IMR-90 (cell line): ENCODE measurements around the gene FTL. TPM values are rescaled to one million over a fixed set of nuclear protein-coding genes. Genes with fewer than 3 reads are reported as not detected.

Experiments used
- ATAC-seq: fragments of 200-7000 bp; cut with Tn5 transposase; 2 replicates; pipeline ENCODE4 v1.9.1; 2020; ENCODE audit warnings: low read depth, mild to moderate bottlenecking, moderate library complexity
- BruUV-seq: library from RNA; stranded (reverse); fragments of 400-500 nt; replicated peaks from 2 replicates; lab custom pipeline; 2021; lab: Mats Ljungman, UMichigan
- CTCF ChIA-PET: fragments of 300-600 bp; formaldehyde crosslinking; extraction: SDS; loops from one replicate; lab custom pipeline; 2021; ENCODE audit warnings: antibody characterized with exemption; lab: Yijun Ruan, JAX
- POLR2A ChIA-PET: fragments of 300-600 bp; sonication (Branson Sonifier 250); formaldehyde crosslinking; loops from one replicate; lab custom pipeline; 2022; ENCODE audit warnings: antibody characterized with exemption; ENCODE audit not compliant: unreplicated experiment; lab: Charles Lee
- DNase-seq: peaks from one replicate; pipeline ENCODE4 v3.0.0; 2013
- H2AFZ ChIP-seq: replicated peaks from 2 replicates; pipeline ENCODE3; 2013; ENCODE audit warnings: low read length, mild to moderate bottlenecking; ENCODE audit not compliant: poor library complexity
- H2AK5ac ChIP-seq: 2 replicates; pipeline ENCODE4 v1.6.1; 2013; ENCODE audit warnings: low read depth, low read length, inconsistent platforms
- H2AK9ac ChIP-seq: replicated peaks from 2 replicates; pipeline ENCODE3; 2013; ENCODE audit warnings: mild to moderate bottlenecking, low read depth, low read length, moderate library complexity; ENCODE audit not compliant: poor library complexity
- H2BK120ac ChIP-seq: 2 replicates; pipeline ENCODE4 v1.6.1; 2013; ENCODE audit warnings: low read depth, low read length, inconsistent platforms
- H2BK15ac ChIP-seq: 3 replicates; pipeline ENCODE4 v1.6.1; 2013; ENCODE audit warnings: low read depth, low read length, inconsistent platforms
- H2BK20ac ChIP-seq: 2 replicates; pipeline ENCODE4 v1.6.1; 2013; ENCODE audit warnings: low read depth, mild to moderate bottlenecking, inconsistent platforms, low read length, moderate library complexity
- H2BK5ac ChIP-seq: 2 replicates; pipeline ENCODE4 v1.6.1; 2013; ENCODE audit warnings: mild to moderate bottlenecking, low read depth, low read length, inconsistent platforms; ENCODE audit not compliant: poor library complexity, severe bottlenecking
- H3K14ac ChIP-seq: replicated peaks from 2 replicates; pipeline ENCODE4 v1.6.1; 2013; ENCODE audit warnings: low read depth, low read length, inconsistent platforms
- H3K18ac ChIP-seq: 2 replicates; pipeline ENCODE4 v1.6.1; 2013; ENCODE audit warnings: low read depth, low read length, control low read depth
- H3K23ac ChIP-seq: 2 replicates; pipeline ENCODE4 v1.6.1; 2013; ENCODE audit warnings: low read depth, low read length, inconsistent platforms
- H3K27ac ChIP-seq: 2 replicates; pipeline ENCODE4 v1.5.1; 2013; ENCODE audit warnings: mild to moderate bottlenecking, control low read depth, low read length; ENCODE audit not compliant: insufficient read depth
- H3K27me3 ChIP-seq: 2 replicates; pipeline ENCODE4 v1.6.1; 2013; ENCODE audit warnings: low read length; ENCODE audit not compliant: control insufficient read depth, insufficient read depth
- H3K36me3 ChIP-seq: 2 replicates; pipeline ENCODE4 v1.6.1; 2013; ENCODE audit warnings: low read length, mixed read lengths; ENCODE audit not compliant: control insufficient read depth, insufficient read depth
- H3K4ac ChIP-seq: 2 replicates; pipeline ENCODE4 v1.6.1; 2013; ENCODE audit warnings: low read depth, low read length, inconsistent platforms
- H3K4me1 ChIP-seq: 2 replicates; pipeline ENCODE4 v1.6.1; 2013; ENCODE audit warnings: low read length, mixed read lengths; ENCODE audit not compliant: control insufficient read depth, insufficient read depth
- H3K4me2 ChIP-seq: 2 replicates; pipeline ENCODE4 v1.6.1; 2013; ENCODE audit warnings: low read depth, mild to moderate bottlenecking, control low read depth, low read length, moderate library complexity
- H3K4me3 ChIP-seq: 2 replicates; pipeline ENCODE4 v1.5.1; 2013; ENCODE audit warnings: low read depth, mild to moderate bottlenecking, control low read depth, low read length, moderate library complexity; ENCODE audit not compliant: insufficient read depth
- H3K56ac ChIP-seq: 2 replicates; pipeline ENCODE4 v1.6.1; 2013; ENCODE audit warnings: low read length, inconsistent platforms; ENCODE audit not compliant: insufficient read depth; ENCODE audit errors: extremely low read depth
- H3K79me1 ChIP-seq, 2 experiments: 2 replicates each; pipeline ENCODE4 v1.6.1; 2013; ENCODE audit warnings: low read length in 2 of 2, inconsistent platforms in 1 of 2, low read depth in 1 of 2
- H3K9ac ChIP-seq: 2 replicates; pipeline ENCODE4 v1.6.1; 2013; ENCODE audit warnings: low read depth, low read length, control low read depth
- H3K9me1 ChIP-seq: 2 replicates; pipeline ENCODE4 v1.6.1; 2013; ENCODE audit warnings: low read length, inconsistent platforms; ENCODE audit not compliant: insufficient read depth
- H3K9me3 ChIP-seq: 2 replicates; pipeline ENCODE4 v1.6.1; 2013; ENCODE audit warnings: low read length; ENCODE audit not compliant: control insufficient read depth, insufficient read depth
- H4K20me1 ChIP-seq: 2 replicates; pipeline ENCODE4 v1.6.1; 2013; ENCODE audit warnings: low read length, inconsistent platforms; ENCODE audit not compliant: insufficient read depth
- H4K5ac ChIP-seq: 2 replicates; pipeline ENCODE4 v1.6.1; 2013; ENCODE audit warnings: mild to moderate bottlenecking, low read depth, low read length, control low read depth
- H4K8ac ChIP-seq, 2 experiments: 2 replicates each; pipeline ENCODE4 v1.6.1; 2013; ENCODE audit warnings: low read depth in 2 of 2, low read length in 2 of 2, control low read depth in 1 of 2, inconsistent platforms in 1 of 2
- H4K91ac ChIP-seq: 2 replicates; pipeline ENCODE4 v1.6.1; 2013; ENCODE audit warnings: low read depth, low read length, inconsistent platforms; ENCODE audit not compliant: insufficient read depth
- BHLHE40 ChIP-seq: fragments of 150-350 bp; IDR thresholded peaks from 2 replicates; pipeline ENCODE4 v1.6.1; 2016; ENCODE audit warnings: mild to moderate bottlenecking, low read depth, low read length
- CEBPB ChIP-seq: IDR thresholded peaks from 2 replicates; pipeline ENCODE4 v1.6.1; 2012; ENCODE audit warnings: low read depth, low read length, improper control_type of control experiment
- CHD1 ChIP-seq: IDR thresholded peaks from 2 replicates; pipeline ENCODE4 v1.6.1; 2012; ENCODE audit warnings: low read depth, low read length, improper control_type of control experiment
- FOS ChIP-seq: fragments of 150-350 bp; IDR thresholded peaks from 2 replicates; pipeline ENCODE4 v1.6.1; 2016; ENCODE audit warnings: low read depth, low read length
- MAFK ChIP-seq: IDR thresholded peaks from 2 replicates; pipeline ENCODE4 v1.6.1; 2012; ENCODE audit warnings: low read depth, low read length, improper control_type of control experiment
- MAZ ChIP-seq: IDR thresholded peaks from 2 replicates; pipeline ENCODE4 v1.6.1; 2012; ENCODE audit warnings: low read depth, mild to moderate bottlenecking, low read length, improper control_type of control experiment, moderate library complexity, borderline replicate concordance
- MXI1 ChIP-seq: IDR thresholded peaks from 2 replicates; pipeline ENCODE4 v1.6.1; 2012; ENCODE audit warnings: low read depth, mild to moderate bottlenecking, low read length, moderate library complexity, borderline replicate concordance
- NFE2L2 ChIP-seq: fragments of 150-350 bp; IDR thresholded peaks from 2 replicates; pipeline ENCODE4 v1.6.1; 2016; ENCODE audit warnings: low read depth, mild to moderate bottlenecking, low read length
- POLR2A ChIP-seq: IDR thresholded peaks from 2 replicates; pipeline ENCODE4 v1.6.1; 2012; ENCODE audit warnings: mild to moderate bottlenecking, low read depth, low read length
- RCOR1 ChIP-seq: IDR thresholded peaks from 2 replicates; pipeline ENCODE4 v1.6.1; 2012; ENCODE audit warnings: mild to moderate bottlenecking, low read length, improper control_type of control experiment; ENCODE audit not compliant: insufficient replicate concordance
- RFX5 ChIP-seq: IDR thresholded peaks from 2 replicates; pipeline ENCODE4 v1.8.0; 2012; ENCODE audit warnings: low read depth, mild to moderate bottlenecking, low read length, moderate library complexity
- SMC3 ChIP-seq: fragments of 150-350 bp; IDR thresholded peaks from 2 replicates; pipeline ENCODE4 v1.6.1; 2016; ENCODE audit warnings: low read depth, mild to moderate bottlenecking, antibody characterized with exemption, low read length, moderate library complexity
- WGBS, 2 experiments: methylation state at CpG; one replicate each; pipeline versions ENCODE4 v1.1.5 to v1.1.7; 2013; ENCODE audit warnings: missing lambda C conversion rate in 2 of 2; ENCODE audit not compliant: insufficient read length in 1 of 2; ENCODE audit errors: extremely low coverage in 2 of 2; 5-methylcytosine and 5-hydroxymethylcytosine counted together
- dilution Hi-C: fragments of 300-500 bp; cut with HindIII; formaldehyde crosslinking; loops from one replicate; pipeline ENCODE4 v1.14.3; 2018; ENCODE audit warnings: low sequenced_read_pairs; ENCODE audit not compliant: unreplicated experiment
- in situ Hi-C: fragments of 300-500 bp; cut with MboI; formaldehyde crosslinking; loops from 3 replicates; pipeline ENCODE4 v1.14.3; 2019; ENCODE audit warnings: low sequenced_read_pairs, inconsistent platforms, mixed read lengths
- intact Hi-C: fragments of 100-400 bp; cut with micrococcal nuclease; formaldehyde crosslinking; loops from 2 replicates; pipeline ENCODE4 v1.10.0; 2022
- polyA plus RNA-seq, 3 experiments: library from polyadenylated mRNA; depleted of rRNA; stranded (reverse); fragments of >200 nt; gene quantifications; 2 replicates each; pipeline ENCODE4 v1.2.3, GENCODE V29; 2012; ENCODE audit warnings: low replicate concordance in 1 of 3
- total RNA-seq: library from RNA; depleted of rRNA; stranded (reverse); fragments of >200 nt; gene quantifications from 2 replicates; pipeline ENCODE4 v1.2.3, GENCODE V29; 2012
- TF ChIP-seq, protein P1 (sequence below): fragments of 150-350 bp; IDR thresholded peaks from 2 replicates; pipeline ENCODE4 v1.6.1; 2017; ENCODE audit warnings: mild to moderate bottlenecking, antibody characterized with exemption, low read length, low read depth
- TF ChIP-seq, protein P2 (sequence below): fragments of 150-350 bp; IDR thresholded peaks from 2 replicates; pipeline ENCODE4 v1.6.1; 2016; ENCODE audit warnings: low read depth, mild to moderate bottlenecking, low read length, moderate library complexity, borderline replicate concordance
- TF ChIP-seq, protein P3 (sequence below): conservative IDR thresholded peaks from 2 replicates; pipeline ENCODE4 v1.5.1; 2012; ENCODE audit warnings: mild to moderate bottlenecking, low read depth, low read length, improper control_type of control experiment

The FTL gene
- total and polyA plus RNA-seq, 2 of the 4 experiments (the other 2 are of a cell fraction) = 1,057 to 2,944 TPM

DNA sequence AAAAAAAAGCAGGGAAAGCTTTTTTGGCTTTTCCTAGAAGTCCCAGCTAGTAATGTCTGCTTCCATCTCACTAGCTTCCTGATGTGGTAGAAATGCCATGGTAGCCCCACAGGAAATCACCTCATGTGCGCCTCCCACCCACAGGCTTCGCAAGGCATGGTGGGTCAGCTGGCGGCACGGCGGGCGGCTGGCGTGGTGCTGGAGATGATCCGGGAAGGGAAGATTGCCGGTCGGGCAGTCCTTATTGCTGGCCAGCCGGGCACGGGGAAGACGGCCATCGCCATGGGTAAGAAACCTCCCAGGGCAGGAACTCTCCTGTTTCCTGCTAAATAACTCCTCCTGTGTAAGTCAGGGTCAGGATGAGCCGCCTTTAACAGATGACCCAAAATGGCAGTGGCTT is 39.0 kb downstream of the FTL start:
- ChIA-PET POLR2A (interaction anchor here (0.7 kb wide), 1 partner anchor 279 kb away, joined by 4 read pairs; no protein-coding TSS in a partner anchor), CTCF (interaction anchor here (1.9 kb wide), 1 partner anchor 11 kb away, joined by 5 read pairs; the partner anchor contains the start of genes GYS1 and RUVBL2)
- intact Hi-C loops (no loop called here), dilution Hi-C loops (no loop called here), in situ Hi-C loops (no loop called here)
- no peak overlapping the region for H3K27ac ChIP-seq
- no peaks in the 10 kb centered on the region for H3K4me1 ChIP-seq
- H2BK120ac ChIP-seq = no peak overlapping the region
- BruUV-seq = no TSS peak
- DNase-seq (no peak), ATAC-seq (no peak)
- no peak overlapping the region for H3K4me2 ChIP-seq
- peaks cover 0 to 28% of the 10 kb centered on the region in 2 experiments; a peak in 3 of 4 replicates for H3K79me1 ChIP-seq
- H4K91ac ChIP-seq = no peak overlapping the region
- H2AK5ac ChIP-seq = no peak overlapping the region
- H2BK15ac ChIP-seq = no peak overlapping the region
- peaks cover 9% of the 10 kb centered on the region for H4K20me1 ChIP-seq
- H3K4ac ChIP-seq = no peak overlapping the region
- H3K9me3 ChIP-seq = no peaks in the 10 kb centered on the region
- H3K9ac ChIP-seq = no peak overlapping the region
- no peak overlapping the region for H3K18ac ChIP-seq
- no peak overlapping the region for H4K5ac ChIP-seq
- H3K14ac ChIP-seq = no peak overlapping the region
- H2BK20ac ChIP-seq = no peak overlapping the region
- 100% methylated on average over 5 of the region's 15 CpGs; no CpG with 5 or more reads in 1 of the 2 experiments for WGBS, 2 experiments
- H3K27me3 ChIP-seq = no peaks in the 10 kb centered on the region
- no peak overlapping the region for H2AFZ ChIP-seq
- no peak overlapping the region for H4K8ac ChIP-seq
- H2AK9ac ChIP-seq = no peak overlapping the region
- no peak overlapping the region for H3K23ac ChIP-seq
- H2BK5ac ChIP-seq = no peak overlapping the region
- TF ChIP-seq MAFK = no peak
- TF ChIP-seq RFX5 = no peak
- TF ChIP-seq, protein P1, sequence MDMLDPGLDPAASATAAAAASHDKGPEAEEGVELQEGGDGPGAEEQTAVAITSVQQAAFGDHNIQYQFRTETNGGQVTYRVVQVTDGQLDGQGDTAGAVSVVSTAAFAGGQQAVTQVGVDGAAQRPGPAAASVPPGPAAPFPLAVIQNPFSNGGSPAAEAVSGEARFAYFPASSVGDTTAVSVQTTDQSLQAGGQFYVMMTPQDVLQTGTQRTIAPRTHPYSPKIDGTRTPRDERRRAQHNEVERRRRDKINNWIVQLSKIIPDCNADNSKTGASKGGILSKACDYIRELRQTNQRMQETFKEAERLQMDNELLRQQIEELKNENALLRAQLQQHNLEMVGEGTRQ = no peak
- no peak for TF ChIP-seq MAZ
- TF ChIP-seq MXI1 = no peak
- TF ChIP-seq, protein P2, sequence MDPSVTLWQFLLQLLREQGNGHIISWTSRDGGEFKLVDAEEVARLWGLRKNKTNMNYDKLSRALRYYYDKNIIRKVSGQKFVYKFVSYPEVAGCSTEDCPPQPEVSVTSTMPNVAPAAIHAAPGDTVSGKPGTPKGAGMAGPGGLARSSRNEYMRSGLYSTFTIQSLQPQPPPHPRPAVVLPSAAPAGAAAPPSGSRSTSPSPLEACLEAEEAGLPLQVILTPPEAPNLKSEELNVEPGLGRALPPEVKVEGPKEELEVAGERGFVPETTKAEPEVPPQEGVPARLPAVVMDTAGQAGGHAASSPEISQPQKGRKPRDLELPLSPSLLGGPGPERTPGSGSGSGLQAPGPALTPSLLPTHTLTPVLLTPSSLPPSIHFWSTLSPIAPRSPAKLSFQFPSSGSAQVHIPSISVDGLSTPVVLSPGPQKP = no peak
- no peak for TF ChIP-seq FOS
- TF ChIP-seq CHD1 = no peak
- TF ChIP-seq RCOR1 = no peak
- TF ChIP-seq BHLHE40 = no peak
- no peak for TF ChIP-seq NFE2L2
- no peak for TF ChIP-seq SMC3
- TF ChIP-seq POLR2A = no peak
- TF ChIP-seq, protein P3, sequence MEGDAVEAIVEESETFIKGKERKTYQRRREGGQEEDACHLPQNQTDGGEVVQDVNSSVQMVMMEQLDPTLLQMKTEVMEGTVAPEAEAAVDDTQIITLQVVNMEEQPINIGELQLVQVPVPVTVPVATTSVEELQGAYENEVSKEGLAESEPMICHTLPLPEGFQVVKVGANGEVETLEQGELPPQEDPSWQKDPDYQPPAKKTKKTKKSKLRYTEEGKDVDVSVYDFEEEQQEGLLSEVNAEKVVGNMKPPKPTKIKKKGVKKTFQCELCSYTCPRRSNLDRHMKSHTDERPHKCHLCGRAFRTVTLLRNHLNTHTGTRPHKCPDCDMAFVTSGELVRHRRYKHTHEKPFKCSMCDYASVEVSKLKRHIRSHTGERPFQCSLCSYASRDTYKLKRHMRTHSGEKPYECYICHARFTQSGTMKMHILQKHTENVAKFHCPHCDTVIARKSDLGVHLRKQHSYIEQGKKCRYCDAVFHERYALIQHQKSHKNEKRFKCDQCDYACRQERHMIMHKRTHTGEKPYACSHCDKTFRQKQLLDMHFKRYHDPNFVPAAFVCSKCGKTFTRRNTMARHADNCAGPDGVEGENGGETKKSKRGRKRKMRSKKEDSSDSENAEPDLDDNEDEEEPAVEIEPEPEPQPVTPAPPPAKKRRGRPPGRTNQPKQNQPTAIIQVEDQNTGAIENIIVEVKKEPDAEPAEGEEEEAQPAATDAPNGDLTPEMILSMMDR = no peak
- TF ChIP-seq CEBPB = no peak
- H3K4me3 ChIP-seq = no peak overlapping the region
- H3K36me3 ChIP-seq = peaks cover 36% of the 10 kb centered on the region
- H3K9me1 ChIP-seq = no peaks in the 10 kb centered on the region; the same call in 1 of the 2 replicates
- H3K56ac ChIP-seq = no peak overlapping the region
